Occipital lobe (tissue), 2 donors: ENCODE results near the gene CD63. TPM values are rescaled to one million over a fixed set of nuclear protein-coding genes. Genes with fewer than 3 reads are reported as not detected.

Experiments used
- DNase-seq: peaks from one replicate; lab custom pipeline; 2025; lab: John Stamatoyannopoulos, UW
- total RNA-seq: library from RNA; depleted of rRNA; stranded (reverse); fragments of >200 nt; gene quantifications from one replicate; pipeline ENCODE4 v1.2.3, GENCODE V29; 2014

The CD63 gene
- total RNA-seq, 1 donor from 2014 or later = 187 TPM

DNA sequence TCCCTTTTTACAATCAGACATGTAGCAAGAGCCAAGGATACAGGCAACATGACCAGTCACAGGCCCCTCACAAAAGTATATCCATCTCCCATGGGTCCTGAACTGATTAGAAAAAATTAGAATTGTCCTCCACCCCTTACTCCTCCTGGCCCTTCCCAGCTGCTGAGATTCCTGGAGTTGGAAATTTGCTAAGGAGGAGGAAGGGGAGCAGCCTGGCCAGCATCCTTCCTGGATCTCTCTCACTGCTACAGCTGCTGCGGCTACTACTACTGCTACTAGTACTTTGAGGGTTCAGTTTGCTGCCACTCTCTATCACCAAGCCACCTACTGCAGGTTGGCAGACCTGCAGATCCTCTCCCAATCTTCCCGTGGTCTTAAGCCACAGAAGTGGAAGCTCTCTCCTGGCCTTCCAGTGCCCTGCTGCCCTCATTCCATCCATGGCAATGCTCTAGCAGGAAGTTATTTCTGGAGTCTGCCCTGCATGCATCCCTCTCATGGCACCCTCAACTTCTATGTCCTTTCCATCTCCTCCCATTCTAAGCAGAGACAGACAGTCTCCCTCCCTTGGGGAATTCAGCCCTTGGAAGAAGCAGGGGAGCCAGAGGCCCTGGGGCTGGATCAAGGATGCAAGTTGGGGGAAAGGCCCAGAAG is 22.1 kb downstream of the CD63 start:
- DNase-seq = no peak

DNA sequence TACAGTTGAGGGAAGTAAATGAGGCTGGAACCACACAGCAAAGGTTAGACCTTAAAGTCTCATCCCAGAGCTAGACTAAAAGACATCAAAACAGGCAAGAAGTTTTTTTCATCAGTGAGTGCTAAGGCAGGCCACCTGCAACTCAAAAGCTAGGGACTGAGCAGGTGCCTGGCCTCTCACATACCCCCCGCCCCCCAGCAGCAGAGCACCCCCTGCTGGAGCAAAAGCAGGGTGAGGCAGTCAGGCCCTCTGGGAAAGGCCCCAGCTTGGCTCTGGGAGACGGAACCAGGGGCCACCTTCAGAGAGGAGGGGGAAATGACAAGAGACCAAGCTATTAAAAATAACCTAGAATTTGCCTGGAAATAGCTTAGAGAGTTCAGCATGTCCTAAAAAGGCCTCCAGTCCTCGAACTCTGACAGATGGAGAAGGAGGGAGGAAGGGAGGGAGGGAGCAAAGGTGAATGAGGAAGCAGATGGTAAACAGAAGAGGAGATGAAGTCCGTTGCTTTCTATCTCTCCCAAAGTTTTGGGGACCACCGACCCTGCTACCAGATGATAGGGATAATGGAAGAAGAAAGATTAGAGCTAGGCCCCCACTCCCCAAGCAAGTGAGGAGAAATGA is 22.9 kb downstream of the CD63 start:
- DNase-seq = no peak

- no peak for DNase-seq
These were observed 23.7 kb downstream of the CD63 start for GRCh38 chr12:55704824-55705718.

DNA sequence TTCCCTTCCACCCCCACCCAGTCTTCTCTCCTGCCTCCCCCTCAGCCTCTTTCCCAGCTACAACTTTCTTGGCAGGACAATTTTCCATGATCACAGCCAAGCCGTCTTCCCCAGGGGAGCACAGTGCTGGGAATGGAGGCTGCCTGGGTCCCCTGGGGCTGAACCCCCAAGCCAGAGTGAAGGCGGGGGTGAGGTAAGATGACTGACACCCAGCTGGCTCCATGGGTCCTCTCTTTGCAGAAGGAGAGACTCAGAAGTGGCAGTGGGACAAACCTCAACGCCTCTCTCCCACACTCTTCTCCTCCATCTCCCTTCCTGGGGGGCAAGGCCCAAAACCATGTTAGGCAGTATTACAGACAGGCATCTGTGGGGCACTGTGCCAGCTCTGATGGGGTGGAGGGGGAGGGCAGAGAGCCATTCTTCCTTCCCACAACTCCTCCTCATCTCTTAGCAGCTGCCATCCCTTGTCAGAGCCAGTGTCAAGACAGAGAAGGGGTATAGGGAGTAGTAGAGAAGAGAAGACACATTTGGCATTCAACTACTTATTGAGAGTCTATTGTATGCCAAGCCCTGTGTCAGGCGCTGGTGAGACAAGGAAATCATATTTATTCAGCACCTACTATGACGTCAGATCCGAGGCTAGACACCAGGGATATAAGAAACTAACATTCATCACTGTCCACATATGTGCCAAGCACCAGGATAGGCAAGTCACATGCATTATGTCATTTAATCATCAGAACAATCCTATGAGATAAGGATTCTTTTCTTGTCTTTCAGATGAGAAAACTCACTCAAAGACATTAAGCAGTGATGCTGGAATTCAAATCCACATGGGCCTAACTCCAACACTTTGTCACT is 24.7 kb downstream of the CD63 start:
- DNase-seq = no peak

- DNase-seq = no peak
These were observed 25.5 kb downstream of the CD63 start for GRCh38 chr12:55703288-55703687.

DNA sequence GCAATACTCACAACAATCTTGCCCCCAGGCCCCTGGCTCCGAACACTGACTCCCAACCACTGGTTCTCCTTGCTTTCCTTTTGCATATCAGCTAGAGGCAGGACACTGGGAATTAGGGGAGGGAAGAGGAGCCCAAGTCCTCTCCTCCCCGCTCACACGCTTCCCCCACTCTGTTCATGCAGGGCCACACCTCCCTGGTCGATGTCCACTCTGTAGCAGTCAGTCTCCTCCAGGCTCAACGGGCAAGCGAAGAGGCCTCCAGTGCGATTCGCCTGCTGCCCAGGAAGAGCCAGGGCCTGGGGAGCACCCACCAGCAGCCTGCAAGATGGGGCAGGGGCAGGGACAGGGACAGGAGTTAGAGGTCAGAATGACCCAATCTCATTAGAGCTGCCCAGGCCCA is 25.9 kb downstream of the CD63 start:
- no peak for DNase-seq

GRCh38 chr12:55700255-55701018 is 28.4 kb downstream of the CD63 start:
- no peak for DNase-seq

DNA sequence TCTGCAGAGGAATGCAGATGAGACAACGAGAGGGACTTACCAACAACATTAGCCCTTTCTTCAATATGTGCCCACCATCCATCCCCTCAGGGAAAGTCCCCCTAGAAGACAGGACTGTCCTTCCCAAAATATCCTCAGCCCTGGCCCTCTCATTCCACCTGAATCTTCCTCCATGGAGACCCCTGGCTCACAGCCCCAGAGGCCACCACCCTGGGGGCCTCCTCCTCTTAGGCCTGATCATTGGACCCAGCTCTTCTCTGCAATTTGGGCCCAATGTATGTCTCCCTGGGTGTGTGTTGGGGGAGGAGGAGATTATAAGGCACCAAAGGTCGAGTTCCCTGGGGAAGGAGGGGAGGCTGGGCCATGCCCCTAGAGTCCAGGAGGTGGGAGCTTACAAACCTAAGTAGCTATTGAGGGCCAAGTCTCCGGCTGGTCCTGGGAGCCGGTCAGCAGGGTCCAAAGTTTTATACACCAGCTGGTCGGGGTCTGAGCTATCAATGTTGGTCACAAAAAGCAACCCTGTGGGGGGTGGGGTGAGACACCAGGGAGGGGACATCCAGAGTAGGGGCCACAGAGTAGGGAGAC is 29.2 kb downstream of the CD63 start:
- no peak for DNase-seq

DNA sequence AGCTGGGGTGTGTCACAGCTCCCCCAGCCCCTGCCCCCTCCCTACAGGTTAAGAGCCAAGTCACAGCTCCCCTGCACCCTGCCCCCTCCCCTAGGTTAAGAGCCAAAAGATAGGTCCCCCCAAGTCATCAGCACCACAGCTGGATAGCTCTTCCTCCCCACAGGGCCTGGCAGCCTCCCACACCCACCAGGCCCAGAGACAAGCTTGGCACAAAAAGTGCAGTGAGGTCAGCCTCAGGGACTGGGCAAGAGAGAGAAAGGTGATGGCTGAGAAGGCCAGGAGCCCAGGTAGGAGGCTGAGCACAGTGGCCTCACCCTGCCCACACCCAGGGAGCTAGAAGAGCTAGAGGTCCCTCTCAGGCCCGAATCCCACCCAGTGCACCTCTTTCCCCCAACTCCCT is 29.8 kb downstream of the CD63 start:
- DNase-seq = no peak

GRCh38 chr12:55698241-55698955 is 30.4 kb downstream of the CD63 start:
- no peak for DNase-seq

- DNase-seq = no peak
These were observed 31.1 kb downstream of the CD63 start for GRCh38 chr12:55697686-55698085.

DNA sequence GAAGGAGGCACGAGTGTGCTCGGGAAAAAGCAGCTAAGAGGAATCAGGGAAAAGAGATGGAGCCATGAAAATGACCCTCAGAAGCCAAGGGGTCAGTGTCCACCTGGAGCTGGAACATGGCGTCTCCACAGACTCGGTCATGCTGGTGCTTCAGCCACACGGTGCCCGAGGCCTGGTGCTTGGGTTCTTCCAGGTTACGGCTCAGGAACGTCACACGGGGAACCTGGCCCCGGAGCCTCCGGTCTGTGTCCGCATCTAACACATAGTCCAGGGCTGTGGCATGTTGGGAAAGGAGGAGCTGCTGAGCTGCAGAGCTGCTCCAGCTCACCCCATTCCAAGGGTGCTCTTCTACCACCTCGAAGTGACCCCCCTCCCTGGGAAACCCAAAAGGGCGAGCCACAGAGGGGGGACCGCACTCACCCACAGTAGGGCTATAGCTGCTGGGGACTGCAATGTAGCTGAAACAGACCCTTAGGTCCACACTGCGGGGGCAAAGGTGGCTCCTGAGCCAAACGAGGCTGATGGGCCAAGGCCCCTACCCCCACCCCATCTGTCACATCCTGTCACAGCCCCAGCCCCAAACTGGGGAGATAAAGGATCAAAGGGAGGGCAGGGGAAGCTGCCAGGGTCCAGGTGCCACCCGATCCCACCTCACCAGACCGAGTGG is 31.9 kb downstream of the CD63 start:
- no peak for DNase-seq

- DNase-seq = no peak
These were observed 32.7 kb downstream of the CD63 start for GRCh38 chr12:55696141-55696540.

DNA sequence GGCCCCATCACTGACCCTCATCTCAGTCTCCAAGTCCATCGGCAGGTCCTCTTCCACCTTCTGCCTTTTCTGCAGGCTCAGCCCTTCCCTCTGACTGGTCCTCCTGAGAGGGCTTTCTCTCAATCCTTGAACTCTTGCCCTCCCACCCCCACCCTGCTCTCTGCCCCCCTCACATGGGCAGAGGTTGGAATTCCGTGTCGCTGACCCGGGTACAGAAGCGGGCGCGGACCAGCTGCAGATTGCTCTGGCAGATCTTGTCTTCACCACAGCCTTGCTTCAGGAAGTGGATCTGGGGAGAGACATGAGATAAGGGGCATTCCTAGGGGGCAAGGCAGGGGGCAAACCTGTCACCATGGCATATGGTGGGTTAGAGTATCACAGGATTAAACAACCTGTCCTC is 33.5 kb downstream of the CD63 start:
- no peak for DNase-seq

DNA sequence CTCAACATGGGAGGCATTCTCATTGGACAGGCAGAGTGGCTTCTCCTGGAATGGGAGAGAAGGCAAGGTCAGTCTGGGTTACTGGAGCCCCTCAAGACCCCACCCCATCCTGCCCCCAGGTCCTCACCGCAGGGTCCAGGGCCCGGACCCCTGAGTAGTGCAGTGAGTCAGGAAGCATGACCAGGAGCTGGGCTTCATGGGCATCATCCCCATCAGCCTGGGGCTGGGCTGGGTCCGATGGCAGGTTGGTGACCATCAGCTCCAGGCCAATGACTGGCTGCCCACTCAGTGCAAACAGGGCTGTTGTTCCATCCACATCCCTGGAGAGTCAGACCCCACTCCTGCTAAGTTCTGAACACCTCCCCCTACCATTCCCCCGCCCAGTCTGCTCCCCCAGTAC is 34.2 kb downstream of the CD63 start:
- no peak for DNase-seq

DNA sequence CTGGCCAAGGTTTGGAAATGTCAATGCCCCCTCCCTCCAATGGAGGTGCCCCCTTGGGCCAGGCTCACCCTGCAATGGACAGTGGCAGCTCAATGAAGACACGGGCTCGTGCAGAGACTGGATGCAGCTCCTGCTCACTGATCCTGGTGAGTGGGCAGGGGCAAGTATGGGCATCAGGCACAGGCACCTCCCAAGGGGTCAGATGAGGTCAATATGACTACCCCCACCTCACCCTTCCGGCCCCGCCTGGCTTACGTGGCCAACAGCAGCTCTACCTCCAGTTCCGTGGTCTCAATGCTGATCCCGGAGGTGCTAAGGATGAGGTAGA is 34.7 kb downstream of the CD63 start:
- DNase-seq = no peak

DNA sequence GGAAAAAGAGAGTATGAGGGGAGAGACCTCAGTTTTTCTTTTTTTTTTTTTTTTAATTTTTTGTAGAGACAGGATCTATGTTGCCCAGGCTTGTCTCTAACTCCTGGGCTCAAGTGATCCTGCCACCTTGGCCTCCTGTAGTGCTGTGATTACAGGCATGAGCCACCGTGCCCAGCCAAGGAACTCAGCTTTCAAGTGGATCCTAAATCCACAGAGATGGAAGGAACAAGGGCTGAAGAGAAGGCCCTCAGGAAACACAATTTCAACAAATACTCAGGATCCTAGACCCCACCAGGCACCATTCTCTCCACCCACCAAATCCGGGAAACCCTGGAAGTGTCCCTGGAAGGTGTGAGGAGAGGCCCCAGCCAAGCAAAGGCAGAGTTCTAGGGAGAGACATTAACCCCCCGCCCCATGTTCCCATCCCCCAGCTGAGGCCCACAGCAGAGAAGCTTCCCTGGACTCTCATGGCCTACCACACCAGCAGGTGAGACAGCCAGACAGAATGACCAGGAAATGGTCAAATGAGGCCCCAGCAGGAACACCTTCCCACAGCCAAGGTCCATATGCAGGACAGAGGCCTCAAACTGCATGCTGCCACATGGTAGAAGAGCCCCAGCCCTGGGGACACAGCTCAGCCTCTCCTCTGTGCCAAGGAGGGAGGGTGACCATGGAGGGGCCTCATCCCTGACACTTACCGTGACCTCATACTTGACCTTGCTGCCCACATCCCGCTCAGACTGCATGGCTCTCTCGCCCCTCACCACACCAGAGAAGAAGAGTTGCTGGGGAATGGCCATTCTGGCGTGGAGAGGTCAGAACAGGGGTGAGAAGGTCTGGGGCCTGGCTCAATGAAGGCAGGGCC is 35.3 kb downstream of the CD63 start:
- DNase-seq = no peak

DNA sequence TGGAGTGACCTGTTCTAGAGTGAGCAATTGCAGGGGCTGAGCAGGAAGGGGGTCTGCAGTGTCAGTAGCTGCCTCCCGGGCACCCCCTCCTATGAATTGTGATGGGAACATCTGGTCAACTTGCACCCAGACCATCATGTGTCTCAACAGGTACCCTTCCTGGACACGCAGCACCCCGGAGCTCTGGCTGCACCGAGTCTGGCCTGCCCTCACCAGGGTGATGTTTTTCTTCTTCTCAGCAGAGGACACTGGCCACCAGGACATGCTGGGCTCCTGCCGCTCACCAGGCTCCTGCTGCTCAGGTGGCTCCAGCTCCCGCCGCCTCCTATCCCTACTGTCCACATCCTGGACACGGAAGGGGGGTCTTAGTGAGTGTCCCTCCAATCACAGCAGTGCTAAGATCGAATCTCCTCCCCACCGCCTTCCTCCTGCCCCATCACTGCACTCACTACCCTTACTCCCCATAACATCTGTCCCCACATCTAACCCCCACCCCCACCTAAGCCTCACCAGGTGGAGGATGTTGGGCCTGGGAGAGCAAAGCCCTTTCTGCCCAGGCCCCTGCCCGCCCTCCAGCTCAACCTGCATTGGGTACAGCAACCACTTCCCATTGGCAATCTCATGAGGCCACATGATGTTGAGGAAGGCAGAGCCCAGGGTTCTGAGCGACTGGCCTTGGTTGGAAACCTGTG is 36.0 kb downstream of the CD63 start:
- no peak for DNase-seq
